Liver (tissue), 2 donors: ENCODE measurements around the gene TMTC2.

Source experiments
- RAD21 ChIP-seq, 2 donors: IDR thresholded peaks; 2 replicates each; pipeline ENCODE4 v1.6.1; 2016; ENCODE audit warnings: antibody characterized with exemption in 2 of 2, mild to moderate bottlenecking in 2 of 2
- TF ChIP-seq, protein P1 (sequence below): IDR thresholded peaks from 2 replicates; pipeline ENCODE4 v1.6.1; 2016; ENCODE audit warnings: antibody characterized with exemption
- donor health status: healthy.

DNA sequence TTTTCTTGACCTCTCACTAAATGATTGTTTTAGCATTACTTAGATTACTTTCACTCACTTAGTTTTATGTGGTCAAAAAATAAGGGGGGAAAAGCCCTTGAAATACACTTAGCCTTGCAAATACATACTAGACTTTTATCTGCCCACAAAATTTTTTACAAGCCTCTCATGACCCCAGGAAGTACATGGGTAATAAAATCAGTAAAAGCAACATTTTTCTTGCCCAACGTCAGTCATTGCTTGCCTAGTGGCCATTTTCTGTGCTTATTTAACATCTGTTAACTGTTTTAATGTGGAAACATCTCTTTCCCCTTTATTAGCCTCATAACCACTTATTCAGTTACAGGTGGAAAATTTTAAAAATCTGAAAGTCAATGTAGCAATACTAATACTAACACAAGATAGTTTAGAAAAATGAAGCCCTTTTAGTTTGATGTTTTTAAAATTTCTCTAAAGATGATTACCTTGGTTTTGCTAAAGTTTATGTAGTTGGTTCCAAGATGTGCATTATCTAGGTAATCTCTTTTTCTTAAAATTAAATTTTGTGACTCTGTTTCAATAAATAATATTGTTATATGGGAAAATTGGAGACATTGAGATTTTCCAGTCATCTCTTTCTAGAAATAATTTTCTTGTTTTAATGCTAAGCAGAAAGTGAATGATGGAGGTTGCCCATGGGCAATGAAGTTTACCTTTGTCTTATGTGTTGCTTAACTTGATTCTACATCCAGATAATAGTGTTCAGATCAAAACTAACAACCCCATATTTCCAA is 175.5 kb downstream of the TMTC2 start:
- TF ChIP-seq, protein P1, sequence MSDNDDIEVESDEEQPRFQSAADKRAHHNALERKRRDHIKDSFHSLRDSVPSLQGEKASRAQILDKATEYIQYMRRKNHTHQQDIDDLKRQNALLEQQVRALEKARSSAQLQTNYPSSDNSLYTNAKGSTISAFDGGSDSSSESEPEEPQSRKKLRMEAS, result no peak
- TF ChIP-seq RAD21 (IDR thresholded peaks at IDR 0.05), result no peak
